ENCODE measurements around the gene RFTN1. TPM values are rescaled to one million over a fixed set of nuclear protein-coding genes. Genes with fewer than 3 reads are reported as not detected.
A peak's percentile ranks its signal among the peaks of the same experiment; 100 is the strongest.

Gene RFTN1
- total and polyA plus RNA-seq, 7 donors = 9.1 to 33.1 (median 15.9) TPM

GRCh38 chr3:16399473-16399872, 114.0 kb downstream of the RFTN1 start:
- H3K4me1 ChIP-seq = peaks cover 53% of the 10 kb centered on the region
- H3K36me3 ChIP-seq (ENCODE audit: insufficient read depth in 1 of 2, low read depth in 1 of 2) = no peaks in the 10 kb centered on the region
- whole genome bisulfite sequencing, 3 donors = 23 to 39% (median 23%) methylated on average over 6 of the region's 6 CpGs
- H3K4me3 ChIP-seq = no peak overlapping the region
- peak in 1 of 2 donors; percentile 27 for DNase-seq
- no peaks in the 10 kb centered on the region for H3K27me3 ChIP-seq (ENCODE audit: insufficient read depth in 3 of 3, low read length in 2 of 3)
- peak overlapping the region; percentile 39 for H3K27ac ChIP-seq
- no peak for TF ChIP-seq CTCF (IDR thresholded peaks at IDR 0.05)
- ATAC-seq = peak in 3 of 4 donors; percentile 51 to 72 (median 63)
- intact Hi-C loops (cut with DNase I) = loop anchor here in 1 of 2 donors (5.0 kb wide), 1 partner anchor 113 kb away; the partner anchor contains the start of gene RFTN1
- H3K9me3 ChIP-seq = no peaks in the 10 kb centered on the region

- Histone ChIP-seq H3K27me3 (ENCODE audit: insufficient read depth in 3 of 3, low read length in 2 of 3) (no peaks in the 10 kb centered on the region), H3K4me1 (peaks cover 53% of the 10 kb centered on the region), H3K9me3 (no peaks in the 10 kb centered on the region), H3K4me3 (no peak overlapping the region), H3K36me3 (ENCODE audit: insufficient read depth in 1 of 2, low read depth in 1 of 2) (no peaks in the 10 kb centered on the region), H3K27ac (peak overlapping the region; percentile 39)
- intact Hi-C loops (cut with DNase I) = loop anchor here in 1 of 2 donors (5.0 kb wide), 1 partner anchor 114 kb away; the partner anchor contains the start of gene RFTN1
- WGBS, 3 donors = 35 to 54% (median 39%) methylated on average over 2 of the region's 2 CpGs
- ATAC-seq (no peak), DNase-seq (no peak)
- no peak for TF ChIP-seq CTCF (IDR thresholded peaks at IDR 0.05)
These were observed 114.9 kb downstream of the RFTN1 start for GRCh38 chr3:16398648-16399047.

GRCh38 chr3:16396202-16396601, 117.3 kb downstream of the RFTN1 start:
- no peaks in the 10 kb centered on the region for H3K9me3 ChIP-seq
- H3K36me3 ChIP-seq (ENCODE audit: insufficient read depth in 1 of 2, low read depth in 1 of 2) = no peaks in the 10 kb centered on the region
- no peak for DNase-seq
- H3K27me3 ChIP-seq (ENCODE audit: insufficient read depth in 3 of 3, low read length in 2 of 3) = no peaks in the 10 kb centered on the region
- intact Hi-C loops (cut with DNase I) = loop anchor here in 1 of 2 donors (5.0 kb wide), 1 partner anchor 116 kb away; the partner anchor contains the start of gene RFTN1
- peak; percentile 41 to 86 (median 78) for ATAC-seq
- H3K27ac ChIP-seq = peak overlapping the region; percentile 62
- H3K4me1 ChIP-seq = peaks cover 55% of the 10 kb centered on the region
- peak overlapping the region; percentile 28 for H3K4me3 ChIP-seq
- WGBS, 3 donors = 31 to 43% (median 33%) methylated on average over 4 of the region's 4 CpGs
- no peak for TF ChIP-seq CTCF (IDR thresholded peaks at IDR 0.05)

GRCh38 chr3:16395212-16395611, 118.3 kb downstream of the RFTN1 start:
- DNase-seq (no peak), ATAC-seq (peak in 2 of 4 donors; percentile 26 to 34)
- Histone ChIP-seq H3K27ac (peak overlapping the region; percentile 62), H3K27me3 (ENCODE audit: insufficient read depth in 3 of 3, low read length in 2 of 3) (no peaks in the 10 kb centered on the region), H3K4me3 (no peak overlapping the region), H3K9me3 (no peaks in the 10 kb centered on the region), H3K36me3 (ENCODE audit: insufficient read depth in 1 of 2, low read depth in 1 of 2) (no peaks in the 10 kb centered on the region), H3K4me1 (peaks cover 45% of the 10 kb centered on the region)
- 9 to 43% (median 27%) methylated on average over 3 of the region's 3 CpGs for WGBS, 3 donors
- no peak for TF ChIP-seq CTCF (IDR thresholded peaks at IDR 0.05)
- intact Hi-C loops (cut with DNase I) = loop anchor here in 1 of 2 donors (5.0 kb wide), 1 partner anchor 117 kb away; the partner anchor contains the start of gene RFTN1

GRCh38 chr3:16394639-16395038, 118.9 kb downstream of the RFTN1 start:
- 0 to 3% (median 0%) methylated on average over 1 of the region's 1 CpG for WGBS, 3 donors
- DNase-seq = no peak
- Histone ChIP-seq H3K27ac (no peak overlapping the region), H3K4me3 (no peak overlapping the region), H3K36me3 (ENCODE audit: insufficient read depth in 1 of 2, low read depth in 1 of 2) (no peaks in the 10 kb centered on the region), H3K9me3 (no peaks in the 10 kb centered on the region), H3K27me3 (ENCODE audit: insufficient read depth in 3 of 3, low read length in 2 of 3) (no peaks in the 10 kb centered on the region), H3K4me1 (peaks cover 41% of the 10 kb centered on the region)
- intact Hi-C loops (cut with DNase I) = loop anchor here in 1 of 2 donors (5.0 kb wide), 1 partner anchor 118 kb away; the partner anchor contains the start of gene RFTN1
- TF ChIP-seq CTCF (IDR thresholded peaks at IDR 0.05) = no peak
- ATAC-seq = no peak

Data from psoas muscle (tissue), 8 donors.